HFFc6 (cell line): ENCODE results near the gene LRRC42. TPM values are rescaled to one million over a fixed set of nuclear protein-coding genes. Genes with fewer than 3 reads are reported as not detected.

Experiments used
- DNase-seq: peaks from one replicate; pipeline ENCODE4 v3.0.0-alpha.2; 2018
- H3K27ac Mint-ChIP-seq: 2 replicates; pipeline ENCODE4 v1.8.0; 2020; ENCODE audit warnings: mild to moderate bottlenecking, mixed read lengths
- H3K27me3 Mint-ChIP-seq: 2 replicates; pipeline ENCODE4 v1.8.0; 2021; ENCODE audit warnings: mild to moderate bottlenecking, moderate library complexity, mixed read lengths; ENCODE audit not compliant: insufficient read depth
- H3K36me3 Mint-ChIP-seq: 2 replicates; pipeline ENCODE4 v1.8.0; 2021; ENCODE audit warnings: low read depth, mixed read lengths
- H3K4me1 Mint-ChIP-seq: 2 replicates; pipeline ENCODE4 v1.8.0; 2020; ENCODE audit warnings: low read depth, mixed read lengths
- H3K4me3 Mint-ChIP-seq: 2 replicates; pipeline ENCODE4 v1.8.0; 2020; ENCODE audit warnings: mild to moderate bottlenecking, moderate library complexity, mixed read lengths
- H3K9me3 Mint-ChIP-seq: 2 replicates; pipeline ENCODE4 v1.8.0; 2020; ENCODE audit warnings: mild to moderate bottlenecking, mixed read lengths
- CTCF ChIP-seq: fragments of 200-600 bp; sonication (generic); IDR thresholded peaks from 2 replicates; pipeline ENCODE4 v1.5.0; 2021; ENCODE audit warnings: antibody characterized with exemption, mild to moderate bottlenecking
- total RNA-seq, 6 experiments: library from RNA; stranded (reverse); fragmentation: NEBNext Ultra II Directional; extraction: Animal tissue kit (Norgen Biotek cat#: 25700); gene quantifications; 2 replicates in 1 of 6; 3 replicates in 5 of 6; pipeline ENCODE4 v1.2.3, GENCODE V29; 2021

LRRC42 gene
- total RNA-seq, 6 experiments from 2014 or later: 36.3 to 44.2 (median 42.2) TPM

DNA sequence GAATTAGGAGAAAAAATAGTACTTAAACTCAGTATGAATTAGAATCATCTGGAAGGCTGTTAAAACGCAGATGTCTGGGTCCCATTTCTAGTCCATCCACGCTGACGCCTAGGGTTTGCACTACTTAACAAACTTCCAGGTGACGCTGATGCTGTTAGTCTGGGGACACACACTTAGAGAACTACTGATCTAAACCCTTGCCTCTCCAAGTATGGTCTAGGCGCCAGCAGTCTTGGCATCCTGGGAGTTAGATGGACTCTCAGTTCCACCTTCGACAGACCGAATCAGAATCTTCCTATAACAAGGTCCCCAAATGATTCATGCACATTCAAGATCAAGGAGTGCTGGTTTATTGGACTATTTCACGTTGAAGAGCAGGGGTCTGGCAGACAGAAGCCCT, 40.6 kb upstream of the LRRC42 start:
- DNase-seq: no peak
- no peak for TF ChIP-seq CTCF
- peaks cover 9% of the 10 kb centered on the region for H3K4me1 Mint-ChIP-seq
- H3K36me3 Mint-ChIP-seq: no peaks in the 10 kb centered on the region
- no peak overlapping the region for H3K4me3 Mint-ChIP-seq
- H3K9me3 Mint-ChIP-seq: no peaks in the 10 kb centered on the region
- no peak overlapping the region for H3K27ac Mint-ChIP-seq
- no peaks in the 10 kb centered on the region for H3K27me3 Mint-ChIP-seq

DNA sequence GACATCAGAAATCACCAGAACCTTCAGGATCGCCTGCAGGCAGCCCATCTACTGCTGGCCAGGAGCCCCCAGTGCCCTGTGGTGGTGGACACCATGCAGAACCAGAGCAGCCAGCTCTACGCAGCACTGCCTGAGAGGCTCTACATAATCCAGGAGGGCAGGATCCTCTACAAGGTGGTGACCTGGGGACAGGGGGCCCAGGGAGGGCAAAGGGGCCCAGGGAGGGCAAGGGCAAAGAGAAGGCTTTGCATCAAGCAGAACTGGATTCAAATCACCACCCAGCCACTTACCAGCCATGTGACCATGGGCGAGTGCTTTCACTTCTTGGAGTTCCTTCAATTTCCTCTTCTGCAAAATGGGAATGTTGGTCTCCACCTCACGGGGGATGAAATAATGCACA, 40.0 kb upstream of the LRRC42 start:
- Mint-ChIP-seq H3K36me3 (no peaks in the 10 kb centered on the region), H3K27me3 (no peaks in the 10 kb centered on the region), H3K27ac (no peak overlapping the region), H3K9me3 (no peaks in the 10 kb centered on the region), H3K4me3 (no peak overlapping the region), H3K4me1 (peaks cover 9% of the 10 kb centered on the region)
- no peak for TF ChIP-seq CTCF
- DNase-seq: no peak

- no peak for TF ChIP-seq CTCF
- H3K4me3 Mint-ChIP-seq: no peak overlapping the region
- H3K4me1 Mint-ChIP-seq: peaks cover 9% of the 10 kb centered on the region
- no peaks in the 10 kb centered on the region for H3K9me3 Mint-ChIP-seq
- H3K27ac Mint-ChIP-seq: no peak overlapping the region
- no peaks in the 10 kb centered on the region for H3K27me3 Mint-ChIP-seq
- DNase-seq: no peak
- no peaks in the 10 kb centered on the region for H3K36me3 Mint-ChIP-seq
Measured at GRCh38 chr1:53909946-53910345, 36.2 kb upstream of the LRRC42 start.

DNA sequence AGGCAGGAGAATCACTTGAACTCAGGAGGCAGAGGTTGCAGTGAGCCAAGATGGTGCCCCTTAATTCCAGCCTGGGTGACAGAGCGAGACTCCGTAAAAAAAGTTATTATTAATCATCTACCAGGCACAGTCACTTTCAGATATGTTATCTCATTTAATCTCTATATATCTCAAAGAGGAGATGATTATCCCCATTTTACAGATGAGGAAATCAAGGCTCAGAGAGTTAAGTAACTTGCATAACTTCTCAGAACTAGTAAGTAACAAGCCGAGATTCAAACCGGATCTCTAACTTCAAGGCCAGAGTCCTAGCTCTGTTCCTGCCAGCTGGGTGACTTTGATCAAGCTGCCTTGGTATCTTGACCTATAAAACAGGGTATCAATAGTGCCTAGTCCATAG, 34.7 kb upstream of the LRRC42 start:
- no peaks in the 10 kb centered on the region for H3K36me3 Mint-ChIP-seq
- TF ChIP-seq CTCF: no peak

GRCh38 chr1:53913352-53914033, 32.7 kb upstream of the LRRC42 start:
- H3K27ac Mint-ChIP-seq: no peak overlapping the region
- no peak for TF ChIP-seq CTCF
- no peaks in the 10 kb centered on the region for H3K36me3 Mint-ChIP-seq
- H3K4me3 Mint-ChIP-seq: no peak overlapping the region
- DNase-seq: no peak
- H3K9me3 Mint-ChIP-seq: no peaks in the 10 kb centered on the region
- peaks cover 9% of the 10 kb centered on the region for H3K4me1 Mint-ChIP-seq
- no peaks in the 10 kb centered on the region; the same call in 1 of the 2 replicates for H3K27me3 Mint-ChIP-seq

More for the DNA sequence above, 34.7 kb upstream of the LRRC42 start:
- H3K27ac Mint-ChIP-seq: no peak overlapping the region
- peaks cover 9% of the 10 kb centered on the region for H3K4me1 Mint-ChIP-seq
- H3K27me3 Mint-ChIP-seq: no peaks in the 10 kb centered on the region; the same call in 1 of the 2 replicates
- no peak for DNase-seq
- H3K4me3 Mint-ChIP-seq: no peak overlapping the region
- H3K9me3 Mint-ChIP-seq: no peaks in the 10 kb centered on the region
